Measurements from ENCODE around the gene ZSCAN29. TPM values are rescaled to one million over a fixed set of nuclear protein-coding genes. Genes with fewer than 3 reads are reported as not detected.

The ZSCAN29 gene
- 29.5 and 38.5 TPM in 2 replicates for total RNA-seq

DNA sequence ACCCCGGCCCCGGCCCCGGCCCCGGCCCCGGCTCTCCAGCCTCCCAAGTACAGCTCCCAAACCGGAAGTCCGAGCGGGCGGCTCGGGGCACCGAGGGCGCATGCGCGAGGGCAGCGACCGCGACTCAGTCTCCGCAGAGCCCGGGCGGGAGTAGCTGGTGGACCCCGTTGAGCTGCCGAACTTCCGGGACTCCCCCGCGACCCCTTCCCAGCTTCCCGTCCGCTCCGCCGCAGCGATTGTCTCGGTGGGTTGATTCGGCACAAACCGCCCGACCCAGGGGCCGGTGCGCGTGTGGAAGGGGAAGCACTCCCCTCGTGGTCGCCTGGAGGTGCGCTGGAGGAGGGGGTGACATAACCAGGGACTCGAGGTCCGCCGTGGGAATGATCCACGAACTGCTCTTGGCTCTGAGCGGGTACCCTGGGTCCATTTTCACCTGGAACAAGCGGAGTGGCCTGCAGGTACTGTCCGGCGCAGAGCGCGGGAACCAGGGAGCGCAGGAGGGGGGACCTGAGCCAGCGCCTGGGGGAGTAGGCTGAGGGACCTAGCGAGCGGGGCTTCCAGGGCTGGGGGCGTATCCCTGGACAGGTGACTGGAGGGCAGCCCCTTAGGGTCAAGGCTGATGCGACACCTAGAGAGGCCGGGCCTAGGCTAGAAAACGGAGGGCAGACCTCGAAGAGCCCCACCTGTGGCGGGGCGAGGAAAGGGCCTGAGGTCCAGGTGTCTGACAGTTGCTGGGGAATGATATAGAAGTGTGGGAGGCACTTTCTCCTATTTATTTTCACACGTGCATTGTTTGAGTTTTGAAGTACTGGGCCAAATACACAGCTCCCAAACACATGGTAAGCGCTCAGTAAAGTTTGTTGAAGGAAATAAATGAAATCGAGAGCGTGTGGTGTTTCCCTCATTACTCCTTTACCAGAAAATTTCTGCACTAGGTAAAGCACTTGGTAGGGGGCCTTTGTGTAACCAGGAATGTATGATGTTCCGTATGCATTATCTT, at the start of gene ZSCAN29, which contains the start of gene TUBGCP4:
TSS of gene ZSCAN29 (minus strand) at position 69 of the 1,000 bp plus-strand sequence. CDS start 1,130 bp downstream, outside the sequence.
TSS of gene TUBGCP4 (plus strand) at position 127 of the 1,000 bp plus-strand sequence. CDS start at position 381, 254 bp downstream.
- peak; percentile 58 for TF ChIP-seq CTCF (IDR thresholded peaks at IDR 0.05; ENCODE audit: insufficient read depth, low read length, poor library complexity, severe bottlenecking)
- H3K4me3 ChIP-seq (ENCODE audit: low read depth, low read length) = peak within 1 kb of the TSS; percentile 74
- H3K36me3 ChIP-seq (ENCODE audit: control insufficient read depth, insufficient read depth, low read length) = peaks cover 3% of the 10 kb centered on the region
- H3K27me3 ChIP-seq (ENCODE audit: control insufficient read depth, insufficient read depth, low read length) = no peaks in the 10 kb centered on the region
- peak; percentile 21 for DNase-seq (ENCODE audit: low read depth)

- H3K27me3 ChIP-seq (ENCODE audit: control insufficient read depth, insufficient read depth, low read length) = no peaks in the 10 kb centered on the region
- no peak for DNase-seq (ENCODE audit: low read depth)
- TF ChIP-seq CTCF (IDR thresholded peaks at IDR 0.05; ENCODE audit: insufficient read depth, low read length, poor library complexity, severe bottlenecking) = no peak
- no peak overlapping the region for H3K4me3 ChIP-seq (ENCODE audit: low read depth, low read length)
- H3K36me3 ChIP-seq (ENCODE audit: control insufficient read depth, insufficient read depth, low read length) = no peaks in the 10 kb centered on the region
These were observed 49.6 kb upstream of the ZSCAN29 start for GRCh38 chr15:43420435-43420834.

GRCh38 chr15:43414196-43414595, 43.4 kb upstream of the ZSCAN29 start:
- H3K27me3 ChIP-seq (ENCODE audit: control insufficient read depth, insufficient read depth, low read length) = no peaks in the 10 kb centered on the region
- peaks cover 2% of the 10 kb centered on the region for H3K36me3 ChIP-seq (ENCODE audit: control insufficient read depth, insufficient read depth, low read length)
- no peak overlapping the region for H3K4me3 ChIP-seq (ENCODE audit: low read depth, low read length)
- no peak for TF ChIP-seq CTCF (IDR thresholded peaks at IDR 0.05; ENCODE audit: insufficient read depth, low read length, poor library complexity, severe bottlenecking)
- no peak for DNase-seq (ENCODE audit: low read depth)

- no peak for DNase-seq (ENCODE audit: low read depth)
- no peak overlapping the region for H3K4me3 ChIP-seq (ENCODE audit: low read depth, low read length)
- peaks cover 2% of the 10 kb centered on the region for H3K36me3 ChIP-seq (ENCODE audit: control insufficient read depth, insufficient read depth, low read length)
These were observed 41.3 kb upstream of the ZSCAN29 start for GRCh38 chr15:43412096-43412495.

DNA sequence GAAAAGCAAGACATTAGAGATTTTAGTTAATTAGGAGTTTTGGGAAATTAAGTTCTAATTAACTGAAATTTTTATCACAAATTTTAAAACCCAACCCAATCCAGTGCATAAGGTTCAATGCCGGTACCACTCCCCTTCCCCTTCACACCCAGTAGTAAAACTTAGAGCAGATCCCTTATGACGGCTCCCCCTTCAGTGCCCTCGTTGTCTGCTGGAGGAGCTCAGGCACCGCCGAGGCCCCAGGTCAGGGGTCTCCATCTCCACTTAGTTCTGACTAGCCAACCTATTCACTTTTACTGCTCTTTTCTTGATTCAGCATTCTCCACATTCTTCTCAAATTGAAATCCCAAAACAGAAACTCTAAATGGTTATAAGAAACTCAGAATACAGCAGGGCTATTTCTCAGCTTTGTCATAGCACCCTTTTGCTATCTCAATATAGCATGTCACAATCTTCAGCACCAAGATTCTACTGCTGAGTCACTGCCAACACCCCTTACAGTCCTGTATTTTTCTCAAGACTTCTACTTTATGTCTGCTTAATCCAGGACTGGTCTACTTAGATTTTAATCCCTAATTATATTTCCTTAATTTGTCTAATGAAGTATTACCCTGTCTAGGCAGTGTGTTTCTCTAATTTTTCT, 39.9 kb upstream of the ZSCAN29 start:
- Histone ChIP-seq H3K4me3 (ENCODE audit: low read depth, low read length) (no peak overlapping the region), H3K36me3 (ENCODE audit: control insufficient read depth, insufficient read depth, low read length) (peaks cover 2% of the 10 kb centered on the region), H3K27me3 (ENCODE audit: control insufficient read depth, insufficient read depth, low read length) (no peaks in the 10 kb centered on the region)
- no peak for DNase-seq (ENCODE audit: low read depth)
- TF ChIP-seq CTCF (IDR thresholded peaks at IDR 0.05; ENCODE audit: insufficient read depth, low read length, poor library complexity, severe bottlenecking) = no peak

More at GRCh38 chr15:43412096-43412495, 41.3 kb upstream of the ZSCAN29 start:
- TF ChIP-seq CTCF (IDR thresholded peaks at IDR 0.05; ENCODE audit: insufficient read depth, low read length, poor library complexity, severe bottlenecking) = no peak
- H3K27me3 ChIP-seq (ENCODE audit: control insufficient read depth, insufficient read depth, low read length) = no peaks in the 10 kb centered on the region

Measured in kidney epithelial cell (primary cell).